GM21390 (cell line): Measurements from ENCODE around the gene ZNF284.
A peak's percentile ranks its signal among the peaks of the same experiment; 100 is the strongest.
"Not testable (repeated sequence)": the region's sequence is repeated elsewhere in the genome, so short reads cannot be mapped to it uniquely, and the experiment has no call there.

Experiments
- ATAC-seq: cut with Tn5 transposase; IDR thresholded peaks from one replicate; pipeline ENCODE4 v1.9.1; 2021; ENCODE audit not compliant: unreplicated experiment

ZNF284 gene

GRCh38 chr19:44109458-44109857, 37.5 kb downstream of the ZNF284 start:
- no peak for ATAC-seq

- no peak for ATAC-seq
These were observed 40.0 kb downstream of the ZNF284 start for GRCh38 chr19:44111910-44112463.

DNA sequence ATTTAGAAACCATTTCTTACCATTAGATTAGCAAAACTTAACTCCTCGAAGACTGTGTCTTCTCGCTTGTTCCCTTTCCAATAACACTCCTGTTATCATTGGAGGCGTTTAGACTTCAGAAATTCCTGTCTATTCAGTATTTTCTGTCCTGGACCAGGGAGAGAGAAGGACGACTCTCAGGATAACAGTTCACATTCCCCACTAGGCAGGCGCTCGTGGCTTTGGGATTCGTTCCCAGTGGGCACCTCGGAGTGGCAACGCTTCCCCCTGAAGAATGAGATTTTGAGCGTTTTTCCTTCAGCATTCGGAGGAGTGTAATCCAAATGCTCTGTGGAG, 40.8 kb downstream of the ZNF284 start:
- no peak for ATAC-seq

DNA sequence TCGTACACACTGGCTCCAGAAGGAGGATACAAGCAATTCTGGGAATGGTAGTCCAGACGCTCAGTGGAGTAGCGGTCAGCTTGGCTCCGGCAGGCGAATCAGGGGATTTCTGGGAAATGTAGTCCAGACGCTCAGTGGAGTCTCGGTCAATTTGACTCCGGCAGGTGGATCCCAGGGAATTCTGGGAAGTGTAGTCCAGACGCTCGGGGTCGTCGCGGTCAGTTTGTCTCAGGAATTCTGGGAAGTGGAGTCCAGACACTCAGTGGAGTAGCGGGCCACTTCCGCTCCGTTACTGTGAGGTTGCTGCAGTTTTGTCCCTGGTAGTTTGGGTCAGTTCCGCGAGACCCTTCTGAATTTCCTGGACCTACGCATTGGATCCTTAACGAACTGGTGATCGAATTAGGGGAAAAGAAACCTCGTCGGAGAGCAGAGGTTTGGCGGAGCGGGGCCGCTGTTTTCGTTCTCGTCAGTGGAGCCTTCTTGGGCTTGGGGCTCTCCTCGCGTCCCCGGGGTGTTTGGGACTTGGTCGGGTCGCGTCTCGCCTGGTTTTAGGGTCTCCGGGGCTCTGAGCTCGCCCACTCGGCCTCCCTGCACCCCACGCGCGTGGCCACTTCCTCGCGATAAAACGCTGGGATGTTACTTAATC, 41.3 kb downstream of the ZNF284 start, which contains the start of gene ZNF225:
TSS of gene ZNF225 (plus strand) at position 262 of the 646 bp plus-strand sequence. CDS start 2,429 bp downstream, outside the sequence.
- ATAC-seq = peak; percentile 91

DNA sequence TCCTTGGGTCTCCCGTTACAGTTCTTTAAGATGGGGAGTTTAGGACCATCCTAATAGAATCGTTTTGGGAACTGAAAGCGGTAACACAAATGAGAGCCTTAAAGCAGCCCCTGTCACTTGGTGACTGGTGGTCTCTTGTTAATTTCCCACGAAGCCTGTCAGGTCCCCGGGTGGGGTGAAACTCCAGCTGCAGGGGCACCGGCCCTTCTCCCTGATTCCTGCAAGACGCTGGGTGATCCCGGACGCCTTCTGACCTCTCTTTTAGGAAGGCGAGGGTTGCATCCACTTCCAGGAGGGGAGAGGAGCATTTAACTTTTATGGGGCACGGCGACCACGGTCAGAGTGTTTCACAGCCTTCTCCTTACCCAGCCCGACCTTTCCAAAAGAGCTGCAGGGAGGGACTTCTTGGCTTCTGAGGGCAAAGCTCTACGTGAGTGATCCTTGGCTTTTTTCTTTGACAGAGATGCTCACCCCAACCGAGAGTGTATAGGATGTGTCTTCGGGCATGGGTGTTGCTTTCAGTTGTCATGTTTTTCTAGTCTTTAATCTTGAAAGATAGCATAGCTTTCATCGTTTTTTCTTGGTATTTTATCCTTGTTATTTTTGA, 41.9 kb downstream of the ZNF284 start:
- ATAC-seq = no peak

GRCh38 chr19:44121162-44121561, 49.2 kb downstream of the ZNF284 start:
- not testable (repeated sequence) for ATAC-seq

GRCh38 chr19:44131955-44132354, 60.0 kb downstream of the ZNF284 start:
- ATAC-seq = no peak
